Right renal pelvis (tissue), 4 donors: ENCODE data around the gene HBG1. TPM values are rescaled to one million over a fixed set of nuclear protein-coding genes. Genes with fewer than 3 reads are reported as not detected.
"Not testable (repeated sequence)": the region's sequence is repeated elsewhere in the genome, so short reads cannot be mapped to it uniquely, and the experiment has no call there.

Experiments
- DNase-seq, 4 donors: peaks; one replicate each; pipeline ENCODE4 v3.0.0-alpha.2; 2013; ENCODE audit warnings: low read depth in 4 of 4, low spot score in 3 of 4, missing footprints in 1 of 4
- polyA plus RNA-seq, 4 donors: library from polyadenylated mRNA; unstranded; fragments of 120-200 nt; gene quantifications; one replicate each; pipeline ENCODE4 v1.2.1, GENCODE V29; 2013; ENCODE audit not compliant: insufficient read length in 4 of 4

HBG1 gene
- polyA plus RNA-seq, 4 donors = 2.5 to 13.0 (median 4.6) TPM

DNA sequence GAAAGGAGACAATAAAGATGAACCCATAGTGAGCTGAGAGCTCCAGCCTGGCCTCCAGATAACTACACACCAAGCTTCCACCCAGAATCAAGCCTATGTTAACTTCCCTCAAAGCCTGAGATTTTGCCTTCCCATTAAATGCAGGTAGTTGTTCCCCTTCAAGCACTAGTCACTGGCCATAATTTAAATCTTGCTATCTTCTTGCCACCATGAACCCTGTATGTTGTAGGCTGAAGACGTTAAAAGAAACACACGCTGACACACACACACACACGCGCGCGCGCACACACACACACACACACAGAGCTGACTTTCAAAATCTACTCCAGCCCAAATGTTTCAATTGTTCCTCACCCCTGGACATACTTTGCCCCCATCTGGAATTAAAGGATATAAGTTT is 1.2 kb downstream of the HBG1 start:
- DNase-seq = not testable (repeated sequence)

DNA sequence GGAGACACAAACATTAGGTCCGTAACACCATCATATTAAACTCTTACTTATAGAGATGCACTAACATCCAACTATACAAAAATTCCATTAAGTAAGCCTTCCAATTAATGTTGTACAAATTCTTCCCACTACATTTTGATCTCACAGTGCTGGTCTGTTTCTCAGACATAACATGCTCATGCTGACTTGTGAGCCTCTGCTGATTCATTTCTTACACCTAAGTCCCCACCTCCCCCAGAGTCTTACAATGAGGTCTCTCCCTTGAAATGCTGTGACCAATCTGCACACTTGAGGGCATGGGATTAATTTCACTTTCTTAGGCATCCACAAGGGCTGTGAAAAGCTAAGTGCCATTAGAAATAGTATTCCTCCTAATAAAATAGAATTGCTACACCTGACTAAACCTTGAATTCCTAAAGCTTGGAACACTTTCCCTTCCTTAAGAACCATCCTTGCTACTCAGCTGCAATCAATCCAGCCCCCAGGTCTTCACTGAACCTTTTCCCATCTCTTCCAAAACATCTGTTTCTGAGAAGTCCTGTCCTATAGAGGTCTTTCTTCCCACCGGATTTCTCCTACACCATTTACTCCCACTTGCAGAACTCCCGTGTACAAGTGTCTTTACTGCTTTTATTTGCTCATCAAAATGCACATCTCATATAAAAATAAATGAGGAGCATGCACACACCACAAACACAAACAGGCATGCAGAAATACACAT is 2.0 kb downstream of the HBG1 start:
- DNase-seq = no peak

DNA sequence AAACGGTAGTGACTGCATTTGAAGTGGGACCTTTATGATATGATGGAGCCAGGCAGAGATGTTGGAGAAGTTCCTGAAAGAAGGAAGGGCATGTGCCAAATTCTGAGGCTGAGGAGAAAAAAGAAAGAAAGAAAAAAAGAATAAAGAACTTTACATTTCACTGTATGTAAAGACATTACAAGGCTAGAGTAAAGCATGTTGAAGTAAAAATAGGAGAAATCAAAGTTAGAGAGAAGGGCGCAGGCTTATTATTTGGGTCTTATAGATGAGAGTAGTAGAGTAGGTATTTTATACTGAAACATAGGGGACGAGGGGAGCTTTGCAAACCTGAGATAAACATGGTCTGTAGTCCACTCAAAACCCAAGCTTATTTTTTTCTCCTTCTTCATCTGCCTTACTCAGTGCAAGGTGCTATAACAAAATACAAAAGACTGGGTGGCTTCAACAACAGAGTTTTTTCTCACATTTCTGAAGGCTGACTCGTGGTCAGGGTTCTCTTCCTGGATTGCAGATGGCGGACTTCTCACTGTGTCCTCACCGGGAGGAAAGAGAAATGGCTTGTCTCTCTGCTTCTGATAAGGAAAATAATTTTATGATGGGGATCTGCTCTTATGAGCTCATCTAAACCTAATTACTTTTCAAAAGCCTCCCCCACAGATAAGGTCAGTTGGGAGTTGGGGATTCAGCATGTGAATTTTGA is 2.7 kb downstream of the HBG1 start:
- no peak for DNase-seq

DNA sequence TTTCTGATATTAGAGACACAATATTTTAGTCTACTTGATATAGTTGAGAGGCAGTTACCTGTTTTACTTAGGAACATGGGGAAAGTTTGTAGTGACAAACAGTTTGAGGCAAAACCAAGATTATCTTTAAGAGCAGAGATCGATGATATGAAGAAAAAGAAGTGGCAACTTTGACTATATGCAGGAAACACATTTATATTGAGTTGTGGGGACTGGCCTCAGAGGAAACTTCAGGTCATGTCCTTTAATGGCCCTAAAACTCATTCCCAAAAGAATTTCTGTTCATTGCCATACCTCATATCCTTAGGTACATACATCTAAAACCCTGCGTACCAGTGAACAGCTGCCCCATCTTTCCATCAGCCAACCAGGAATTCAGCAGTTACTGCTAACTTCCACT is 4.5 kb downstream of the HBG1 start:
- DNase-seq = no peak

DNA sequence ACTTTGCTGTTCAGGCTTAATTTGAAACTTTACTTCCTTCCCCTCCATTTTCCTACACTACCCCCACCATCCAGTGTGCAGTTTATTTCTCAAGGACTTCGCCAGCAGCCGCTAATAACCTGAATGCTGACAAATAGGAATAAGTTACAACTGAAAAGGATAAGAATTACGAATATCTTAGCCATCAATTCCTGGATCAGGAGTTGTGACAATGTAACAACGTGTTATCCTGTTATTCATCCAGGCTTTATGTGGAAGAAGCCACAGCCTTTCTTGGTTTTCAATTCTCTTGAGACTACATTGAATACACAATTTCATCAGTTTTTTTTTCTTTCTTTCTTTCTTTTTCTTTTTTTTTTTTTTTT is 5.9 kb downstream of the HBG1 start:
- no peak for DNase-seq

DNA sequence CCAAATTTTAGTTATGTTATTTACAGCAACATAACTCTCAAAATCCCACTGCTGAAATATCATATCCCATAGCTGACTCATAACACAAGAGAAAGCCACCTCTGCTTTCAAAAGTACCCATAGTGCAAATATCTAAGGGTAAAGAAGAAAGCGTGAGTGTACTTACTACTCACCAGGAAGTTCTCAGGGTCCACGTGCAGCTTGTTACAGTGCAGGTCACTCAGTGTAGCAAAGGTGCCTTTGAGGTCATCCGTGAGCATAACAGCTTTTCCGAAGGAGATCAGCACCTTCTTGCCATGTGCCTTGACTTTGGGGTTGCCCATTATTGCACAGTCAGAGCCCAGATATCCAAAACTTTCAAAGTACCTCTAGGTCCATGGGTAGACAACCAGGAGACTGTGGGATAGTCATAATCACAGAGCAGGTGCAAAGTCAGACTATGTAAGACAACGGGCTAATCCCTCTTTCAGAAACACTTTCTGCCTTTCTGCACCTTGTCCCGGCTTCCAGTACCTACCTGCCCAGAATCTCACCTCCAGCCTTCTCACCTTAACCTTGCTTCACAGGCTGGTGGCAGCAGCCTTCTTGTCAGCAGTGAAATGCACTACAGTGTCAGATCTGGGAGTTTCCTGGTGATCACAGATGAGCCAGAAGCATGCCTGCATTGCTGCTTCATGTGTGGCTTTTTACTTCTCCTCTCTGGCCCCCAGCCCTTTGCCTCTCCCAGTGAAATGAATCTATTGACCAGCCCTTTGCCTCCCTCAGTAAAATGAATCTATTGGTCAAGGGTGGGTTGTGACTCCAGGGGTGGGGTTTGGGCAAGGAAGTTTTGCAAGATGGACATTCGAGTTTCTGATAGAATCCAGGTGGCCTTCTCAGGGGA is 6.5 kb downstream of the HBG1 start:
- DNase-seq = no peak

DNA sequence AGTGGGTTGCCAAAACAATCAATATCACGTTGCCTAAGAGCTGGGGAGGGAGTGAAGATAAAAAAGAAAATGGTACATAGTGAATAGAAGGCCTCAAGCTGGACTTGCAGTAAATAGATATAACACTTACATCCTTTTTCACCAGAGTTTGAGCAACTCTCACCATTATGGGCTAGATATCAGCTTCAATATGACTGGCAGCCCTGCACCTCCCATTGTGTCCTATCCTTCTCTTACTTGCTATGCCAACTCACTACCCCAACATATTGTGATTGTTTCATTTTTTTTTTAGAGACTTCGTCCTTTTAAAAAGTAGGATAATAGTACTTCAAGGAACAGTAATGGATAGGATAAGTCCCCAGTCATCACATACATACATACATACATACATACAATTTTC is 7.4 kb downstream of the HBG1 start:
- no peak for DNase-seq

DNA sequence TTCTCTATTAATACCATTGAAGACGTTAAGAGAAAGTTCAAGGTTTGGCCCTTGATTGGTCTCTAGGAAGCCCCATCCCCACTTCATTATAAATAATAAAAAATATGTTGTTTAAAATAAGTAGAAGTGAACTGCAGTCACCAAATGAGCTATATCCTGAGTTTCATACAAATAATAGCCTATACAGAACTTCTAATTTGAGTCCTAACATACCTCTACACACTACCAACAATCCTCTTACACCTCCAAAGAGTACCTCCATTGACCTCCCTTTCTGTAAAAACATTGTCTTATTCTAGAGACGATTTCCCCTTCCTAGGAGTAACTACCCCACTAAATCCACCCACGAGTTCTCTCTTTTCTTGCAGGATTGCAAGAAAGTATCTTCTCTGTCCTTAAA is 8.2 kb downstream of the HBG1 start:
- DNase-seq = no peak

DNA sequence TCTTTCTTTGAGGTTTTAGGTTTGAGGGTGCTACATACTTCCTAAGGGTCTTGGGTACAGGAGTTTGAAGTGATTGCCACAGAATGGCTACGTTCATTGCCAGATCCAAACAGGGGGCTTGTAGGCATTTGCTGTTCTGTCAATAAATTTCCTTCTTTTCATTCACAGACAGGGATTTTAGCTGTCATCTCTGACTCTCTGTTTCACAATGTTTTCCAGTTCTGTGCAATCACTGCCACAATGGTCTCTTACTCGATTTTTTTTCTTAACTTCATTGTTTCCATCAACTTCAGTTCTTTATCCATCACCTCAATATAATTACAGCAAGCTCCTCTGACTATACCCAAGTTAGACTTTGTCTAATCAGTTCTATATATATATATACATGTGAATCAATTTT is 9.2 kb downstream of the HBG1 start:
- DNase-seq = no peak

DNA sequence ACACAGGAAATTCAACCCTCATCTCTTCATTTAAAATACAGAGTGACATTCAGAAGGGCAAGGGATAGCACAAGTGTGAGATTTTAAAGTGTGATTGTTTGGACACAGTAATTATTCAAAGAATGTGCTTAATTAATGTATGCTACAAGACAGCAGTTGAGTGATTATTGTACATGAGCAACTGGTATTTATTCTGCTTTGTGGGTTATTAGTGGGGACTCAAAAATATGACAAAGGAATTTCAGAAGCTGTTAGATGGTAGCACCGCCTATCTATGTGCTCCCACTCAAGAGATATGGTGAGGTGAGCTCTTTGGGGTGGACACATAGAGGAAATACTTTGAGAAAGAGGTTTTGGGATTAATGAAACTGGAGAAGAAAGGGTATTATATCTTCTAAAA is 9.6 kb downstream of the HBG1 start:
- no peak for DNase-seq

DNA sequence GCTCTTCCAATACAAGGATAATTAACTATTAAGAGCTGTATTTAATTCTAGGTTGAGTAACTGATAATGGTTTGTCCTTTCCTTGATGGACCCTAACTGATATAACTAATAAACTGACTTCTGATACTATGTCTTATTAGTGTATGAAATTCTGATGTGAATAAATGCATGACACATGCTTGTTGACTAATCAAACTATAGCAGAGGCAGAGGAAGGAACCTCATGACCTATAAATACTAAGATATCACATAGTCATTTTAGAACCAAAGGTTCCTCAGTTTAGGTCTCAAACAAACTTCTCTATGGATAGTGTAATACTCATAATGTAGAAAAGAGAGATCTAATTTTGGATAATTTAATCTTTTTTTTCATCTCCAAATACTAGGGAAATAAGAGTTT is 10.6 kb downstream of the HBG1 start:
- DNase-seq = no peak

DNA sequence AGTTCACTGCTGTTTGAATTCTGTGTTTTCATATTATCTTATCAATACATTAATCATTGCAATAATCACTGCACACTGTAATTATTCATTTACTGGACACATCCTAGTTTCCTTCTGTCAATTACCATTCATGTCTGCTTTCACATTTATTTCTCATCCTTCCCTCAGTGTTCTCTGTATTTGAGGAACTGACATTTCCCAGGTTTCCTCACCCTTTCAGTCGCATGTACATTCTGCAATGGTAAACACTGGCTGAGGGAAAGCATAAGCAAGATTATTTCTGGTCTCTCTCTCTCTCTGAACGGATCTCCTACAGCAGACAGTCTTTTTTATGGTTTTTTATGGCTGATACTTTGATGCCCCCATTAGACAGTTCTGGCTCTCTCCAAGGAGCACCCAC is 11.2 kb downstream of the HBG1 start:
- DNase-seq = no peak

DNA sequence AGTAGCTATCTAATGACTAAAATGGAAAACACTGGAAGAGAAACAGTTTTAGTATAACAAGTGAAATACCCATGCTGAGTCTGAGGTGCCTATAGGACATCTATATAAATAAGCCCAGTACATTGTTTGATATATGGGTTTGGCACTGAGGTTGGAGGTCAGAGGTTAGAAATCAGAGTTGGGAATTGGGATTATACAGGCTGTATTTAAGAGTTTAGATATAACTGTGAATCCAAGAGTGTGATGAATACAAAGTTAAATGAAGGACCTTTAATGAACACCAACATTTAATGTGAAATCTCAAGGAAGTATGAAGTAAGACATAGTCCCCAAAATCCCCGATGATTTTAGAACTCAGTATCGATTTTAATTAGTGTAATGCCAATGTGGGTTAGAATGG is 12.2 kb downstream of the HBG1 start:
- no peak for DNase-seq

DNA sequence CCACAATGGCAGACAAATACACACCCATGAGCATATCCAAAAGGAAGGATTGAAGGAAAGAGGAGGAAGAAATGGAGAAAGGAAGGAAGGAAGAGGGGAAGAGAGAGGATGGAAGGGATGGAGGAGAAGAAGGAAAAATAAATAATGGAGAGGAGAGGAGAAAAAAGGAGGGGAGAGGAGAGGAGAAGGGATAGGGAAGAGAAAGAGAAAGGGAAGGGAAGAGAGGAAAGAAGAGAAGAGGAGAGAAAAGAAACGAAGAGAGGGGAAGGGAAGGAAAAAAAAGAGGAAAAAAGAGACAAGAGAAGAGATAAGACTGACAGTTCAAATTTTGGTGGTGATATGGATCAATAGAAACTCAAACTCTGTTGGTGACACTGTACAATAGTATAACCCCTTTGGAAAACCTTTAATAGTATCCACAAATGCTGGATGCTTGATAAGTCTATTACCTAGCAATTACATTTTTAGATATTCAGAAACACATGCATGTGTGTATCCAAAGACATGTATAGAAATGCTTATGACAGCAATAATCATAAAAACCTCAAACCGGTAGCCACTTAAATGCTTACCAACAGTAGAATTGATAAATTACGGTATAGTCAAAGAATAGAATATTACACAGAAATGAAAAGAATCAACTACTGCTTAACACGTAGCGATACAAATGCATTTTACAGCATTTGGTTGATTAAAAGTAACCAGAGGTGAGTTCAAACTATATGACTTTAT is 14.1 kb downstream of the HBG1 start:
- DNase-seq = no peak

DNA sequence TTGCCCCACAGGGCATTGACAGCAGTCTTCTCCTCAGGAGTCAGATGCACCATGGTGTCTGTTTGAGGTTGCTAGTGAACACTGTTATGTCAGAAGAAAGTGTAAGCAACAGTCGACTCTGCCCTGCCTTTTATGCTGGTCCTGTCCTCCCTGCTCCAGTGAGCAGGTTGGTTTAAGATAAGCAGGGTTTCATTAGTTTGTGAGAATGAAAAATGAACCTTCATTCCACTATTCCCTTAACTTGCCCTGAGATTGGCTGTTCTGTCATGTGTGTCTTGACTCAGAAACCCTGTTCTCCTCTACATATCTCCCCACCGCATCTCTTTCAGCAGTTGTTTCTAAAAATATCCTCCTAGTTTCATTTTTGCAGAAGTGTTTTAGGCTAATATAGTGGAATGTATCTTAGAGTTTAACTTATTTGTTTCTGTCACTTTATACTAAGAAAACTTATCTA is 15.2 kb downstream of the HBG1 start, which contains the start of gene HBD:
Gene HBD, minus strand, starts transcription at position 103 of the 454 bp plus-strand sequence. Its CDS starts 50 bp downstream, at position 53.
- DNase-seq = no peak

DNA sequence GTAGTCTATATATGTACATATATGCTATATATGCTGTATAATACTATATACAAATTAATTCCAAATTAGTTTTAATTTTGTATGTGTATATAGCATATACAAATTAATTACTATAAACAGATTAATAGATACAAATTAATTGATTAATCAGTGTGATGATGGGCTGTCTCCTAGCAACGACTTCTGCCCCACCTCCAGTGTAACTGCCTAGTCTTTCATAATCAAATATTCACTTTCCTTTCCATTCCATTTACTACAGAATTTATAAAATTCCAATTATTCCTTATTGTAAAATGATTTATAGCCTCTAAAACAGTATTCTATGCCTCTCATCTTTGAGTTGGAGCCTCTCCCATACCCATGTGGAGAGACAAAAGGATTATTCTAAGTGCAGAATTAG is 16.4 kb downstream of the HBG1 start:
- DNase-seq = no peak

DNA sequence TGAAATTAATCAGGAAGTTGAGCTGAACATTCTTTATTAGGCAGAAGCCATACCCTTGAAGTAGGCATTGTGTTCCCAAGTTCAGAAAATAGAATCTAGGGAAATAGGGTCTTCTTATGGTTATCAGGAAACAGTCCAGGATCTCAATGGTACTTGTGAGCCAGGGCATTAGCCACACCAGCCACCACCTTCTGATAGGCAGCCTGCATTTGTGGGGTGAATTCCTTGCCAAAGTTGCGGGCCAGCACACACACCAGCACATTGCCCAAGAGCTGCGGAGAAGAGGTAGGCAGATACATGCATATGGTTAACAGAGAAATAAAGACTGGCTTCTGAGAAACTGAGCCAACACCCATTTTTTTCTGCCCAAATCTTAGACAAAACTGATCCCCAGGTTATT is 16.8 kb downstream of the HBG1 start:
- no peak for DNase-seq

DNA sequence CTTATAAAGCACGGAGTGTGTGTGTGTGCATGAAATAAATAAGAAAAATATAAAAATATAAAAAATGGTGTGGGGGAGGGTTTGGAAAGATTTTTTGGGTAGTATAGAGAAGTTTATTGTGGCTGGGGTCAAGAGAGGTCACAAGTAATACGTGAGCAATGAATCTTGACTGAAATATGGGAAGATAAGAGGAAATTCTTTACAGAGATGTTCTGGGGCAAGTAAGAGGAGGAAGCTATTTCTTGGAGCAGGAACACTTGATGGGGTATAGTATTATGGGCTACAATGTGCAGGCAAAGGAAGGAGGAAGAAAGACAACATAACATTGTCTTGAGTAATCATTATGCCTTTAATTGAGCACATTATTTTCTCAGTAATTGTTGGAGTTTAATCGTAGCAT is 17.5 kb downstream of the HBG1 start:
- DNase-seq = no peak

DNA sequence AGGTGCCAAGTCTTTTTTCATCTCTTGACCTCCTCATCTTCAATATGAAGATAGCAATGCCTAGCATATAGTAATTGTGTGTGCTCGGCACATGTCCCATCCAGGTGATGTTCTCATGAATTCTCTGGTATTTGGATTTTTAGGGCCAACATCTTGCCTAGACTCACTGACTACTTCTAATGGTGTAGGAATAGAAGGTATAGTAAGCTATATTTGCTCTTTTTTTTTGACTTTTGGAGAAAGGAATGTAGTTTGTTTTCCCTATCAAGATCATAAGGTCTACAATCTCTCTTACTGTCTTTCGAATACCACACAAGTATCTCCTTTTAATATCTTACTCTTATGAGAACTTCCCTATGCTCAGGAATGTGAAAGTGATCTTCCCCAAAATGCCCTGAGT is 18.5 kb downstream of the HBG1 start:
- no peak for DNase-seq

DNA sequence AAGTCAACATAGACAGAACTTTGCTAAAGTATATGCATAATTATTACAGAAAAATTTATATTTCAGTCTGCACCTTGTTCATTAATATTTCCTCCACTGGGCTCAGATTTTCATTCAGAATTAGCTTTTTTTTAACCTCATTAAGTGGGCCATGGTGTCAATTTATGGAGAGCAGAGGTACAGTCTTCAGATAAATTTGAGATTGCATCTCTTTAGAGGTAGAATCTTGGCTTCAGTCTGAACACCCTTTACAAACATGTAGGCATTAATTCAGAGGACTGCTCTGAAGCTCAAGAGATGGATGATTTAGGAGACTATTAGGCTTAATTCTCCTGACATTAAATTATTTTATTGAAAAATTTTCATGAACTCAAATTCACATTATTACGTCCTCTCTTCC is 19.4 kb downstream of the HBG1 start:
- DNase-seq = no peak

DNA sequence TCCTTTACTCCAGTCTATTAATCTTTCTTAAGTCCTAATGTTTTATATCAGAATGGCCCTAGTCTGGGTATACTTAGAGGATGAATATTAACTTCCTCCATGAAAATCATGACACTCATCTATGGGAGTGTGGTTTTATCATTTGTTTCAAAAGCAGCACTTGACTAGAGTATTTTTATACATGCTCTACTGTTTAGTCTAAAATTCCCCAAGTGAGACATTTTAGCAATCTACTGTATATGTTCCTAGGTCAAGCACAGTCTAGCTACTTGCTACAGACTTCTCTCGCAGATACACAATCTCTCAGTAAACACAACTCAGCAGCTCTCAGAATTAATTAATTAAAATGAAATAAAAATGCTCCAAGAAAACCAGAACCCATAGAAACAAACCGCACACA is 19.9 kb downstream of the HBG1 start:
- DNase-seq = no peak
